ENCODE results near the gene KSR2.

GRCh38 chr12:117590386-117590785 lies 378.4 kb downstream of the KSR2 start:
- TF ChIP-seq CTCF (conservative IDR thresholded peaks at IDR 0.05) (no peak), EZH2 (IDR thresholded peaks at IDR 0.05; ENCODE audit: low read depth) (no peak)
